ENCODE results near the gene FSHB. TPM values are rescaled to one million over a fixed set of nuclear protein-coding genes. Genes with fewer than 3 reads are reported as not detected.
"Not testable (repeated sequence)": the region's sequence is repeated elsewhere in the genome, so short reads cannot be mapped to it uniquely, and the experiment has no call there.

The FSHB gene
- total RNA-seq, 4 donors from 2014 or later, result not detected

GRCh38 chr11:30261821-30262220 is 31.0 kb downstream of the FSHB start:
- Histone ChIP-seq H3K4me1 (no peaks in the 10 kb centered on the region), H3K4me3 (no peak overlapping the region), H3K27me3 (no peaks in the 10 kb centered on the region), H3K36me3 (no peaks in the 10 kb centered on the region), H3K27ac (no peak overlapping the region), H3K9me3 (no peaks in the 10 kb centered on the region)
- intact Hi-C loops (cut with DNase I; ENCODE audit: low total_unique reads), result no loop called here
- no peak for TF ChIP-seq EP300 (IDR thresholded peaks at IDR 0.05; ENCODE audit: low read depth)
- no peak for DNase-seq
- 43 to 50% methylated on average over 1 of the region's 1 CpG for WGBS, 2 donors (ENCODE audit: low coverage in 1 of 2)
- in situ Hi-C loops (cut with MboI; ENCODE audit: low pct_ligation_motif_present in 1 of 4, low pct_unique_long_range_greater_than_20kb in 1 of 4, low sequenced_read_pairs in 3 of 4), result no loop called here

GRCh38 chr11:30268638-30269037 is 37.8 kb downstream of the FSHB start:
- H3K27ac ChIP-seq; H3K4me3 ChIP-seq; H3K36me3 ChIP-seq; H3K27me3 ChIP-seq; DNase-seq; H3K4me1 ChIP-seq; intact Hi-C loops (cut with DNase I; ENCODE audit: low total_unique reads); H3K9me3 ChIP-seq; in situ Hi-C loops (cut with MboI; ENCODE audit: low pct_ligation_motif_present in 1 of 4, low pct_unique_long_range_greater_than_20kb in 1 of 4, low sequenced_read_pairs in 3 of 4): not testable (repeated sequence)
- WGBS, 2 donors (ENCODE audit: low coverage in 1 of 2), result 91% methylated on average over 9 of the region's 9 CpGs; no CpG with 5 or more reads in 1 of the 2 donors

- H3K4me1 ChIP-seq, result no peaks in the 10 kb centered on the region
- no peak overlapping the region for H3K4me3 ChIP-seq
- H3K9me3 ChIP-seq, result no peaks in the 10 kb centered on the region
- H3K27ac ChIP-seq, result no peak overlapping the region
- TF ChIP-seq EP300 (IDR thresholded peaks at IDR 0.05; ENCODE audit: low read depth) (no peak), CTCF (IDR thresholded peaks at IDR 0.05) (no peak), POLR2A (IDR thresholded peaks at IDR 0.05) (no peak)
- intact Hi-C loops (cut with DNase I; ENCODE audit: low total_unique reads), result no loop called here
- H3K36me3 ChIP-seq, result no peaks in the 10 kb centered on the region
- in situ Hi-C loops (cut with MboI; ENCODE audit: low pct_ligation_motif_present in 1 of 4, low pct_unique_long_range_greater_than_20kb in 1 of 4, low sequenced_read_pairs in 3 of 4), result no loop called here
- H3K27me3 ChIP-seq, result no peaks in the 10 kb centered on the region
- no peak for DNase-seq
Observed at GRCh38 chr11:30270671-30271070, 39.9 kb downstream of the FSHB start.

- TF ChIP-seq EP300 (IDR thresholded peaks at IDR 0.05; ENCODE audit: low read depth) (no peak), POLR2AphosphoS5 (IDR thresholded peaks at IDR 0.05) (no peak), CTCF (IDR thresholded peaks at IDR 0.05) (no peak), POLR2A (IDR thresholded peaks at IDR 0.05) (no peak)
- intact Hi-C loops (cut with DNase I; ENCODE audit: low total_unique reads), result no loop called here
- H3K36me3 ChIP-seq, result no peaks in the 10 kb centered on the region
- no peak for DNase-seq
- no peaks in the 10 kb centered on the region for H3K27me3 ChIP-seq
- H3K4me3 ChIP-seq, result no peak overlapping the region
- H3K9me3 ChIP-seq, result no peaks in the 10 kb centered on the region
- H3K27ac ChIP-seq, result no peak overlapping the region
- in situ Hi-C loops (cut with MboI; ENCODE audit: low pct_ligation_motif_present in 1 of 4, low pct_unique_long_range_greater_than_20kb in 1 of 4, low sequenced_read_pairs in 3 of 4), result no loop called here
- H3K4me1 ChIP-seq, result no peaks in the 10 kb centered on the region
Observed at GRCh38 chr11:30277176-30277575, 46.4 kb downstream of the FSHB start.

- Histone ChIP-seq H3K9me3 (no peaks in the 10 kb centered on the region), H3K4me3 (no peak overlapping the region), H3K27me3 (no peaks in the 10 kb centered on the region), H3K36me3 (no peaks in the 10 kb centered on the region), H3K4me1 (no peaks in the 10 kb centered on the region), H3K27ac (no peak overlapping the region)
- intact Hi-C loops (cut with DNase I; ENCODE audit: low total_unique reads), result no loop called here
- TF ChIP-seq POLR2A (IDR thresholded peaks at IDR 0.05) (no peak), CTCF (IDR thresholded peaks at IDR 0.05) (no peak), POLR2AphosphoS5 (IDR thresholded peaks at IDR 0.05) (no peak), EP300 (IDR thresholded peaks at IDR 0.05; ENCODE audit: low read depth) (no peak)
- 50 to 89% methylated on average over 2 of the region's 2 CpGs for WGBS, 2 donors (ENCODE audit: low coverage in 1 of 2)
- DNase-seq, result no peak
- in situ Hi-C loops (cut with MboI; ENCODE audit: low pct_ligation_motif_present in 1 of 4, low pct_unique_long_range_greater_than_20kb in 1 of 4, low sequenced_read_pairs in 3 of 4), result no loop called here
Observed at GRCh38 chr11:30279796-30280195, 49.0 kb downstream of the FSHB start.
